K562 (cell line): ENCODE results near the gene TPD52L1. TPM values are rescaled to one million over a fixed set of nuclear protein-coding genes. Genes with fewer than 3 reads are reported as not detected.

Experiments
- EP300 ChIP-seq: IDR thresholded peaks from 2 replicates; pipeline ENCODE4 v1.6.1; 2012; ENCODE audit warnings: low read length, improper control_type of control experiment
- HNRNPL ChIP-seq: fragments of 200-400 bp; formaldehyde crosslinking; IDR thresholded peaks from 2 replicates; pipeline ENCODE4 v1.6.1; 2017; ENCODE audit warnings: low read depth, mild to moderate bottlenecking, low read length
- MYC ChIP-seq, 2 experiments: fragments of 250-450 bp in 1 of 2; sonication (Bioruptor Pico) in 1 of 2; IDR thresholded peaks; 2 replicates each; pipeline versions ENCODE4 v1.5.1 to v1.6.1; 2012 to 2021; ENCODE audit warnings: low read depth in 2 of 2, borderline replicate concordance in 1 of 2, improper control_type of control experiment in 1 of 2, low read length in 1 of 2, mild to moderate bottlenecking in 1 of 2, moderate library complexity in 1 of 2
- NELFE ChIP-seq: IDR thresholded peaks from 2 replicates; pipeline ENCODE4 v1.6.1; 2011; ENCODE audit warnings: mild to moderate bottlenecking; ENCODE audit not compliant: insufficient read depth, insufficient read length
- PRPF4 ChIP-seq: fragments of 200-400 bp; formaldehyde crosslinking; IDR thresholded peaks from one replicate; pipeline ENCODE4 v1.6.1; 2017; ENCODE audit warnings: low read length, low read depth, mild to moderate bottlenecking; ENCODE audit not compliant: insufficient read depth, poor library complexity, severe bottlenecking
- SP2 ChIP-seq: IDR thresholded peaks from 2 replicates; pipeline ENCODE4 v1.6.1; 2011; ENCODE audit warnings: mild to moderate bottlenecking, low read depth, low read length, moderate library complexity; ENCODE audit not compliant: poor library complexity, severe bottlenecking; ENCODE audit errors: extremely low read depth
- ZNF143 ChIP-seq: sonication (generic); formaldehyde crosslinking; IDR thresholded peaks from 2 replicates; pipeline ENCODE4 v1.9.0; 2022; ENCODE audit warnings: mild to moderate bottlenecking, missing genetic modification reagents
- ZNF79 ChIP-seq: fragments of 250-450 bp; sonication (Bioruptor Pico); IDR thresholded peaks from 2 replicates; pipeline ENCODE4 v1.4.0; 2020; ENCODE audit warnings: low read depth, mild to moderate bottlenecking, moderate library complexity
- ZSCAN32 ChIP-seq: fragments of 450-650 bp; formaldehyde crosslinking; IDR thresholded peaks from 2 replicates; pipeline ENCODE4 v1.4.0; 2020; ENCODE audit warnings: mild to moderate bottlenecking, moderate library complexity
- polyA plus RNA-seq, 8 experiments: library from polyadenylated mRNA; depleted of rRNA in 4 of 8; stranded (reverse) in 5 of 8; unstranded in 3 of 8; fragments of >200 nt; fragmentation: Nextera tagmentation in 2 of 8; fragmentation: Illumina TruSeq in 1 of 8; extraction: Ambion mirVana in 2 of 8; extraction: Trizol in 1 of 8; gene quantifications; 2 replicates each; pipeline versions ENCODE4 v1.2.1 to v1.2.3, GENCODE V29; 2011 to 2014; ENCODE audit warnings: inconsistent platforms in 1 of 8, missing spikeins in 1 of 8
- total RNA-seq, 7 experiments: library from RNA; depleted of rRNA in 6 of 7; stranded (reverse); fragments of >200 nt in 6 of 7; fragmentation: Illumina TruSeq in 2 of 7; extraction: Trizol in 2 of 7; gene quantifications; 2 replicates each; pipeline versions ENCODE4 v1.2.1 to v1.2.3, GENCODE V29; 2011 to 2021; ENCODE audit warnings: low replicate concordance in 1 of 7
- TF ChIP-seq, protein P1 (sequence below): fragments of 200-600 bp; sonication (generic); IDR thresholded peaks from one replicate; pipeline ENCODE4 v1.6.1; 2012; ENCODE audit warnings: mild to moderate bottlenecking, low read depth, low read length, inconsistent platforms
- TF ChIP-seq, protein P2 (sequence below): sonication (generic); formaldehyde crosslinking; IDR thresholded peaks from 2 replicates; pipeline ENCODE4 v1.8.0; 2022; ENCODE audit warnings: mild to moderate bottlenecking, low read depth, missing genetic modification reagents
- TF ChIP-seq, protein P3 (sequence below): conservative IDR thresholded peaks from 2 replicates; pipeline ENCODE4 v1.6.1; 2011; ENCODE audit warnings: low read depth, mild to moderate bottlenecking, low read length; ENCODE audit not compliant: control insufficient read depth

TPD52L1 gene
- total and polyA plus RNA-seq, 9 of the 15 experiments (the other 6 are each of a cell fraction or from before 2014, with no cell fraction given) = 12.9 to 149 (median 75.7) TPM

DNA sequence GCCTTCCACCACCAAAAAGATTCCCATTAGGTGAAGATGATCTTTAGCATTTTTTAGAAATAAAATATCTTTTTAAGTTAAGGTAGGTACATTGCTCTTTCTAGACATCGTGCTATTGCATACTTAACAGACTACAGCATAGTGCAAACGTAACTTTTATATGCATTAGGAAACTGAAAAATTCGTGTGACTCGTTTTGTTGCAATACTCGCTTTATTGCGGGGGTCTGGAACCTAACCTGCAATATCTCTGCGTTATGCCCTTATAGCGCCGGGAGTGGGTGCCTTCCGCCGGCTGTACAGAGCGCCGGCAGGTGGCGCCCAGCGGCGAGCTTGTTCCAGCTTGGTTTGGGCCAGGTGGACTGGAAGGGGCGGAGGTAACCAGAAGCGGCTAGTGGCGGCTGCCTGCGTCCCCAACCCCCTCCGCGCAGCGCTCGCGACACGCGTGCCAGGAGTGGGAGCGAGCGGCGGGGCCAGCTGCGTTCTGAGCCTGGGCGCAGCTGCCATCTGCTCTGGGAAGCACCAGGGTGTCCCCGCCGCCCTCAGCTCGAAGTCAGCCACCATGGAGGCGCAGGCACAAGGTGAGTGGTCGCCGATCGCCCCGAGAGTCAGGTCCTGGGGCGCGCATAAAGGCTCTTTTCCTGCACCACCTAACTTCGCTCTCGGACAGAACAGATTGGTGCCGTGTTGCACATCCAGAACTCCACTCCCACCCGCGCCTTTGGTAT is at the start of gene TPD52L1 (continued):
- TF ChIP-seq, protein P1, sequence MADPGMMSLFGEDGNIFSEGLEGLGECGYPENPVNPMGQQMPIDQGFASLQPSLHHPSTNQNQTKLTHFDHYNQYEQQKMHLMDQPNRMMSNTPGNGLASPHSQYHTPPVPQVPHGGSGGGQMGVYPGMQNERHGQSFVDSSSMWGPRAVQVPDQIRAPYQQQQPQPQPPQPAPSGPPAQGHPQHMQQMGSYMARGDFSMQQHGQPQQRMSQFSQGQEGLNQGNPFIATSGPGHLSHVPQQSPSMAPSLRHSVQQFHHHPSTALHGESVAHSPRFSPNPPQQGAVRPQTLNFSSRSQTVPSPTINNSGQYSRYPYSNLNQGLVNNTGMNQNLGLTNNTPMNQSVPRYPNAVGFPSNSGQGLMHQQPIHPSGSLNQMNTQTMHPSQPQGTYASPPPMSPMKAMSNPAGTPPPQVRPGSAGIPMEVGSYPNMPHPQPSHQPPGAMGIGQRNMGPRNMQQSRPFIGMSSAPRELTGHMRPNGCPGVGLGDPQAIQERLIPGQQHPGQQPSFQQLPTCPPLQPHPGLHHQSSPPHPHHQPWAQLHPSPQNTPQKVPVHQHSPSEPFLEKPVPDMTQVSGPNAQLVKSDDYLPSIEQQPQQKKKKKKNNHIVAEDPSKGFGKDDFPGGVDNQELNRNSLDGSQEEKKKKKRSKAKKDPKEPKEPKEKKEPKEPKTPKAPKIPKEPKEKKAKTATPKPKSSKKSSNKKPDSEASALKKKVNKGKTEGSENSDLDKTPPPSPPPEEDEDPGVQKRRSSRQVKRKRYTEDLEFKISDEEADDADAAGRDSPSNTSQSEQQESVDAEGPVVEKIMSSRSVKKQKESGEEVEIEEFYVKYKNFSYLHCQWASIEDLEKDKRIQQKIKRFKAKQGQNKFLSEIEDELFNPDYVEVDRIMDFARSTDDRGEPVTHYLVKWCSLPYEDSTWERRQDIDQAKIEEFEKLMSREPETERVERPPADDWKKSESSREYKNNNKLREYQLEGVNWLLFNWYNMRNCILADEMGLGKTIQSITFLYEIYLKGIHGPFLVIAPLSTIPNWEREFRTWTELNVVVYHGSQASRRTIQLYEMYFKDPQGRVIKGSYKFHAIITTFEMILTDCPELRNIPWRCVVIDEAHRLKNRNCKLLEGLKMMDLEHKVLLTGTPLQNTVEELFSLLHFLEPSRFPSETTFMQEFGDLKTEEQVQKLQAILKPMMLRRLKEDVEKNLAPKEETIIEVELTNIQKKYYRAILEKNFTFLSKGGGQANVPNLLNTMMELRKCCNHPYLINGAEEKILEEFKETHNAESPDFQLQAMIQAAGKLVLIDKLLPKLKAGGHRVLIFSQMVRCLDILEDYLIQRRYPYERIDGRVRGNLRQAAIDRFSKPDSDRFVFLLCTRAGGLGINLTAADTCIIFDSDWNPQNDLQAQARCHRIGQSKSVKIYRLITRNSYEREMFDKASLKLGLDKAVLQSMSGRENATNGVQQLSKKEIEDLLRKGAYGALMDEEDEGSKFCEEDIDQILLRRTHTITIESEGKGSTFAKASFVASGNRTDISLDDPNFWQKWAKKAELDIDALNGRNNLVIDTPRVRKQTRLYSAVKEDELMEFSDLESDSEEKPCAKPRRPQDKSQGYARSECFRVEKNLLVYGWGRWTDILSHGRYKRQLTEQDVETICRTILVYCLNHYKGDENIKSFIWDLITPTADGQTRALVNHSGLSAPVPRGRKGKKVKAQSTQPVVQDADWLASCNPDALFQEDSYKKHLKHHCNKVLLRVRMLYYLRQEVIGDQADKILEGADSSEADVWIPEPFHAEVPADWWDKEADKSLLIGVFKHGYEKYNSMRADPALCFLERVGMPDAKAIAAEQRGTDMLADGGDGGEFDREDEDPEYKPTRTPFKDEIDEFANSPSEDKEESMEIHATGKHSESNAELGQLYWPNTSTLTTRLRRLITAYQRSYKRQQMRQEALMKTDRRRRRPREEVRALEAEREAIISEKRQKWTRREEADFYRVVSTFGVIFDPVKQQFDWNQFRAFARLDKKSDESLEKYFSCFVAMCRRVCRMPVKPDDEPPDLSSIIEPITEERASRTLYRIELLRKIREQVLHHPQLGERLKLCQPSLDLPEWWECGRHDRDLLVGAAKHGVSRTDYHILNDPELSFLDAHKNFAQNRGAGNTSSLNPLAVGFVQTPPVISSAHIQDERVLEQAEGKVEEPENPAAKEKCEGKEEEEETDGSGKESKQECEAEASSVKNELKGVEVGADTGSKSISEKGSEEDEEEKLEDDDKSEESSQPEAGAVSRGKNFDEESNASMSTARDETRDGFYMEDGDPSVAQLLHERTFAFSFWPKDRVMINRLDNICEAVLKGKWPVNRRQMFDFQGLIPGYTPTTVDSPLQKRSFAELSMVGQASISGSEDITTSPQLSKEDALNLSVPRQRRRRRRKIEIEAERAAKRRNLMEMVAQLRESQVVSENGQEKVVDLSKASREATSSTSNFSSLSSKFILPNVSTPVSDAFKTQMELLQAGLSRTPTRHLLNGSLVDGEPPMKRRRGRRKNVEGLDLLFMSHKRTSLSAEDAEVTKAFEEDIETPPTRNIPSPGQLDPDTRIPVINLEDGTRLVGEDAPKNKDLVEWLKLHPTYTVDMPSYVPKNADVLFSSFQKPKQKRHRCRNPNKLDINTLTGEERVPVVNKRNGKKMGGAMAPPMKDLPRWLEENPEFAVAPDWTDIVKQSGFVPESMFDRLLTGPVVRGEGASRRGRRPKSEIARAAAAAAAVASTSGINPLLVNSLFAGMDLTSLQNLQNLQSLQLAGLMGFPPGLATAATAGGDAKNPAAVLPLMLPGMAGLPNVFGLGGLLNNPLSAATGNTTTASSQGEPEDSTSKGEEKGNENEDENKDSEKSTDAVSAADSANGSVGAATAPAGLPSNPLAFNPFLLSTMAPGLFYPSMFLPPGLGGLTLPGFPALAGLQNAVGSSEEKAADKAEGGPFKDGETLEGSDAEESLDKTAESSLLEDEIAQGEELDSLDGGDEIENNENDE = no peak
- TF ChIP-seq EP300 (no peak), SP2 (no peak), ZNF143 (CRISPR knock-in tag) (0 out of 2 replicates have a peak, but pooled peaks have one; percentile 14), ZNF79 (CRISPR knock-in tag) (no peak), PRPF4 (no peak), HNRNPL (no peak), NELFE (no peak), ZSCAN32 (no peak), MYC (IDR thresholded peaks at IDR 0.05; ENCODE audit: low read depth, low read length) (peak; percentile 76), MYC (CRISPR knock-in tag; IDR thresholded peaks at IDR 0.05; ENCODE audit: borderline replicate concordance, low read depth) (peak; percentile 74; the same call in 1 of the 2 replicates)
- TF ChIP-seq, protein P2, sequence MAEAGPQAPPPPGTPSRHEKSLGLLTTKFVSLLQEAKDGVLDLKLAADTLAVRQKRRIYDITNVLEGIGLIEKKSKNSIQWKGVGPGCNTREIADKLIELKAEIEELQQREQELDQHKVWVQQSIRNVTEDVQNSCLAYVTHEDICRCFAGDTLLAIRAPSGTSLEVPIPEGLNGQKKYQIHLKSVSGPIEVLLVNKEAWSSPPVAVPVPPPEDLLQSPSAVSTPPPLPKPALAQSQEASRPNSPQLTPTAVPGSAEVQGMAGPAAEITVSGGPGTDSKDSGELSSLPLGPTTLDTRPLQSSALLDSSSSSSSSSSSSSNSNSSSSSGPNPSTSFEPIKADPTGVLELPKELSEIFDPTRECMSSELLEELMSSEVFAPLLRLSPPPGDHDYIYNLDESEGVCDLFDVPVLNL (CRISPR knock-in tag) = no peak
- TF ChIP-seq, protein P3, sequence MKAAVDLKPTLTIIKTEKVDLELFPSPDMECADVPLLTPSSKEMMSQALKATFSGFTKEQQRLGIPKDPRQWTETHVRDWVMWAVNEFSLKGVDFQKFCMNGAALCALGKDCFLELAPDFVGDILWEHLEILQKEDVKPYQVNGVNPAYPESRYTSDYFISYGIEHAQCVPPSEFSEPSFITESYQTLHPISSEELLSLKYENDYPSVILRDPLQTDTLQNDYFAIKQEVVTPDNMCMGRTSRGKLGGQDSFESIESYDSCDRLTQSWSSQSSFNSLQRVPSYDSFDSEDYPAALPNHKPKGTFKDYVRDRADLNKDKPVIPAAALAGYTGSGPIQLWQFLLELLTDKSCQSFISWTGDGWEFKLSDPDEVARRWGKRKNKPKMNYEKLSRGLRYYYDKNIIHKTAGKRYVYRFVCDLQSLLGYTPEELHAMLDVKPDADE = peak; percentile 68; the same call in 1 of the 2 replicates
